Bladder microvascular endothelial cell (primary cell): ENCODE data around the gene PTTG1. TPM values are rescaled to one million over a fixed set of nuclear protein-coding genes. Genes with fewer than 3 reads are reported as not detected.

Experiments
- total RNA-seq: library from RNA; depleted of rRNA; stranded (reverse); fragments of >200 nt; gene quantifications from 2 replicates; pipeline ENCODE4 v1.2.3, GENCODE V29; 2014

Gene PTTG1
- total RNA-seq, result 55.1 and 100 TPM in 2 replicates

DNA sequence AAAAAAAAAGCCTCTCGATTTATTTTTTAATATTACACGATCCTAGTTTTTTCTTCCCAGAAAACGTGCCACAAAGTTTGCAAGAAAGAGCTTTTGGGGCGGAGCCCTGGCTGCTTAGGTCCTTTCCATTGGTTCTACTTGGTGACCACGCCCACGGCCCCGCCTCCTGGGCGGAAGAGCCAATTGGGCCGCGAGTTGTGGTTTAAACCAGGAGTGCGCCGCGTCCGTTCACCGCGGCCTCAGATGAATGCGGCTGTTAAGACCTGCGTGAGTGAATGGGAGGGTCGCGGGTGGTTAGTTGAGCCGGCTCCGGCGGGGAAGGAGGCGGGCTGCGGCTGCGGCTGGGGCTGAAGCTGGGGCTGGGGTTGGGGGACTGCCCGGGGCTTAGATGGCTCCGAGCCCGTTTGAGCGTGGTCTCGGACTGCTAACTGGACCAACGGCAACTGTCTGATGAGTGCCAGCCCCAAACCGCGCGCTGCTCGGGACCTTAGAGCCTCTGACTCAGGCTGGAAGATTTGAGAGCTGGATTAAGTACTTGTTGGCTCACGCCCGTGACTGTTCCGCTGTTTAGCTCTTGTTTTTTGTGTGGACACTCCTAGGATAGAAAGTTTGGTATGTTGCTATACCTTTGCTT, at the start of gene PTTG1:
Gene PTTG1, plus strand, starts transcription at position 231 of the 634 bp plus-strand sequence. CDS start 458 bp downstream, outside the sequence.

DNA sequence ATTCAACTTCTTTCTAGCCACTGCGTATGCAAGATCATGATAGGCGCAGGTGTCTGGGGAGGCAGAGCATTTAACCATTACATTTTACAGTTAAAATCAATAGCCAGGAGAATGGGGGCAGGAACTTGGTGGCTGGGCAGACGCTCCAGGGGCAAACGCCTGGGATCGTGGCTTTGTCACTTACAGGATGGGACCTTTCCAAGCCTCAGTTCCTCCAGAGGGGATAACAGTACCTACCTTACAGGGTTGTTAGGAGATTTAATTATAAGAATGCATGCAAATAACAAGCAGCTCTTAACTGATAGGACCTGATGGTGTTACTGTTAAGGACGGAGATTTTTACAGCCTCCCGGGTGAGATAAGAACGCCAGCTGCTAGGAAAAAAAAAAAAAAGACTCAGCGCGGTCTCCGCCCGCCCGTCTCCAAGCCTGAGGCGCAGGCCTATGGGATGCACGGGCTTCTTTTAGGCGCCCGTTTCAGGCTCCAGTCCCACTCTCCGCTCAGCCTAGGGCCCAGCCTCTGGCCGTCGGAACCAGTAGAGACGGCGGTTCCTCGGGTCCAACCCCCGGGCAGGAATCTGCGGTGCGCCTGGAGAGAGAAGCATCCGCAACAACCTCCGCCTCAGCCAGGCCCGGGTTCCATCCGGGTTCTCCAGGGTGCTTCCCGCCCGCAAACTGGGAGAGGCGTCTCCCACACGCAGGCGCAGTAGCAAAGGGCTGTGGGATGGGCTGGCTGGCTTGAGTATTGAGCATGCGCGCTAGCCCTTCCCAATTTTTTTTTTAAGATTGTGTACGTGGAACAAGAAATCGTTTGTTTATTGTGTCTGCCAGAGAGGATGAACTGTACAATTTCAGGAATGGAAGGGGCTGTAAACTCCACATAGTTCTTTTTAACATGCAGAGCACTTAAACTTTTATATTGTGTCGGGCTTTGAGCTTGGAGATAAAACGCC, 22.0 kb upstream of the PTTG1 start, which contains the start of gene FAM200C:
Gene FAM200C, minus strand, starts transcription at position 653 of the 952 bp plus-strand sequence. CDS start 4,564 bp downstream, outside the sequence.

DNA sequence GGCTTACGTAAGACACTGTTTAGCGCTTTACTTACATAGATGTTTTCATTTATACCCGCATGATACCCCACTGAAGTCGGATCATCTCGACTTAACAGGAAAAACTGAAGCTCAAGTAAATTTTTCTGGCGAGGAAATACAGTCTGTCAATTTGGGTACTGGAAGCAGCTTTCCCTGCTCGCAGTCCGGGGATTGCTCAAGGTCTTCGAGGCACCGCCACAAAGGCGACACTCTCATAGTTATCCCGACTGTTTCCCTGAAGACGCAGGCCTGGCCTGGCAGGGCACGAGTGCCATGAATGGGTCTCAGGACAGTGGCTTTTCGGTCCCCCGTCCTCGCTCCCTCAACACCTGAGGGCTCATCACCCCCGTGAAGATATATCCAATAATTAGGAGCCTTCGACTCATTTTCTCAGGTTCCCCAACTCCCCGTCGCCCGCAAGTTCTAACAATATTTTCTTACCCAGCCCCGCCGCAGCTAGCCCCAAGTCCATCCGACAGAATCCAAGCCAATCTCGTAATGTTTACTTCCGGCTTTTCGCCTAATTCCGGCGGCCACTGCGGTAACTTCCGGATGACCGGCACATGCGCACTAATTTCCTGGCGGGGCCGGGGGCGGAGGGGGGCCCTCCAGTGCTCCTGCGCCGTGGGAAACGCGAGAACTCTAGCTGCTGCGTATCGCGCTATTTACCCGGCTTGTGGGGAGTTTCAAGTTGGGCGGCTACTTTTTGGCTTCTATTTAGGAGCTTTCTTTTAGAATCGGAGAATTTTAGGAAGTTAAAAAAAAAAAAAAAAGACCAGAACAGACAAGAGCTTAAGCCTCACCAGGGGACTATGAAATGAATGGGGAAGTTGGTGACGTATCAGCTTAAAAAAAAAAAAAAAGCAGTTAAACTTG, 2.8 kb upstream of the PTTG1 start, which contains the start of gene SLU7:
Gene SLU7, minus strand, starts transcription at position 521 of the 897 bp plus-strand sequence. CDS start 3,787 bp downstream, outside the sequence.

Other genes starting within 250 kb of the PTTG1 start
- gene FABP6, start 192.3 kb upstream of the PTTG1 start, total RNA-seq, result not detected in 2 replicates
- 3.2 and 8.0 TPM in 2 replicates for gene CCNJL, start 109.3 kb upstream of the PTTG1 start, total RNA-seq
- 0.31 TPM in 1 of 2 replicates, not detected in the other for gene C1QTNF2, start 51.2 kb upstream of the PTTG1 start, total RNA-seq
- gene FAM200C, start 21.8 kb upstream of the PTTG1 start, total RNA-seq, result 2.1 and 4.4 TPM in 2 replicates
- gene SLU7, start 2.8 kb upstream of the PTTG1 start, total RNA-seq, result 49.9 and 76.3 TPM in 2 replicates